GM19193 (cell line): ENCODE measurements around the gene RELT.

ENCODE experiments used
- POLR2A ChIP-seq: IDR thresholded peaks from 4 replicates; pipeline ENCODE4 v1.6.1; 2011; ENCODE audit not compliant: insufficient read depth, insufficient read length; ENCODE audit errors: extremely low read depth

The RELT gene

GRCh38 chr11:73343076-73343873 lies 32.9 kb upstream of the RELT start:
- no peak for TF ChIP-seq POLR2A

DNA sequence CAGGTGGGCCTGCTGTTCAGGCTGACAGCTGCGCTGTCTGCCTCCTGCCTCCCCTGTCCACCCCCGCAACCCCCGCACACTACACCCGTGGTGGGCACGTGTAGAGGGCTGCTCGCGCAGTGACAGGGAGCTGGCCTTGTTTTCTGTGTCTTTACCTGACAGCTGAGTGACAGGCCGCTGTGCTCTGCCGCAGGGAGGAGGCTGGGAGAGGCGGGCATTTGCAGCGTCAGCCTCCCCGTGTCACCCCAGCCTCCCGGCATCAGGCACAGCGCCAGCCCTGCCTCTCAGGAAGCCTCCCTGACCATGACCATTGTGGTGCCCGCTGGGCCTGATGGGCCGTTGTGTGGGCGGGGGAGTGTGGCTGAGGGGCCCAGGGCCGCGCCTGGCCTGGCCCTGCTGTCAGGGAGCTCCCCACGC lies 32.0 kb upstream of the RELT start:
- no peak for TF ChIP-seq POLR2A

- TF ChIP-seq POLR2A = no peak
Observed at GRCh38 chr11:73345481-73346160, 30.6 kb upstream of the RELT start.

- no peak for TF ChIP-seq POLR2A
Observed at GRCh38 chr11:73346186-73346935, 29.8 kb upstream of the RELT start.

GRCh38 chr11:73347067-73347466 lies 29.1 kb upstream of the RELT start:
- TF ChIP-seq POLR2A = no peak

DNA sequence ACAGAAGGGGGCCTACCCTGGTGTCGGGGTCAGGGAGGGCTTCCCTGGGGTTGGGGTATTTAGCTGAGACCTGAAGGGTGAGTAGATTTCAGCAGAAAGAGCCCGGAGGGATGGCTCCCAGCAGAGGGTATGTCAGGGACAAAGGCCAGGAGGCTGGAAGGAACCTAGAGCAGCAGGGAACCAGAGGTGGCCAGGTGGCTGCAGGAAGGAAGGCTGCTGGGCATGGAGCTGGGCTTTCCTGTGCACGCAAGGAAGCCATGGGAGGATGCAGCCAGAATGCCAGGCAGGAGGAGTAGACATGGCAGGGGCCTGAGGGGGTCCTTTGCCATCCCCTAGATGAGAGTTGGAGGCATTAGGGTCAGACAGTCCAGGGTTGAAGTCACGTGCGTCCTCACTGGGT lies 27.4 kb upstream of the RELT start:
- no peak for TF ChIP-seq POLR2A

DNA sequence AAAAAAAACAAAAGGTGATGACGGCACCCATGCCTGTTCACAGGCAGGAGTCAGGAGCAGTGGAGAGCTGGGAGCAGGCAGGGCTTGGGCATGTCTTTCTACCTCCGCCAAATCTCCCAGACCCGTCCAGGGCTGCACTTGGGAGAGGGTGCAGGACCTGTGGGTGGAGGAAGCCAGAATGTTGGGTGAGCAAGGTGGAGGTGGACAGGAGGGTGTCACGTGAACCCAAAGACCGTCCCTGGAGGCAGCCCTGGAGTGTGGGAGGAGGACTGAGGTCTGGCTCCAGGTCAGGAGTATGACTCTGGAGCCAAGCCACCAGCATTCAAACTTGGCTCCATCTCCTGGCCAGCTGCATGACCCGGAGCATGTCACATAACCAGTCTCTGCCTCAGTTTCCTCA lies 26.6 kb upstream of the RELT start:
- TF ChIP-seq POLR2A = no peak

- TF ChIP-seq POLR2A = no peak
Observed at GRCh38 chr11:73350908-73351636, 25.1 kb upstream of the RELT start.

DNA sequence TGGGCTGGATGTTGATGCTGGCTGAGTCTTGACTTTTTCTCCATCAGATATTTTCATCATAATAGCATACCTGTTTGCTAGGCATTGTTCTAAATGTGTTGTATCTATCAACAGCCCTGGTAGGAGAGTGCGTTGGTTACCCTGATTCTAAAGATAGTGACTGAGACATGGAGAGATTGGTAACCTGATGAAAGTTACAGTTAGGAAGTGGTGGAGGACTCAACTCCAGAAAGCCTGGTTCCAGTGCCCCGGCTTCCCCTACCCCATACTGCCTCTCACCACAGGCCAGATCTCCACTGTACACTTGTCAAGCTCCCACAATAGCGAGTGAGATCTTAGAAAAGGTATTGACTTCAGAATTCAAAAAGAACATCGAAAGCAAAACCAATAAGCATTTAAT lies 22.8 kb upstream of the RELT start:
- no peak for TF ChIP-seq POLR2A

DNA sequence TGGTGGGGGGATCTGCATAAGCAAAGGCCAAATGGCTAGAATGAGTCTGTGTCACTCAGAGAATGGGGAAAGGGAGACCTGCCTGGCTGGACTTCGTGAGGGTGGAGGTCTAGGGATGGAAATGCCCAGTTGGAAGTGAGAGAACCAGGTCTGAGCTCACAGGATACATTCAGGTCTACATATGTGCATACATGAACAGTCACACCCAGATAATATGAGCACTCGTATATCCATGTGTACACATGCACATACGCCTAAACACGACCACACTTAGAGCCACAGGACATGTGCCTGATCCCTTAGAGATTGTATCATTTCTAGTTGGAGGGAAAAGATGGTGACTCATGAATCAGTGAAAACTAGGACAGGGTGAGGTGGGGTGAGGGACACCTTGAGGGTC lies 21.1 kb upstream of the RELT start:
- no peak for TF ChIP-seq POLR2A

DNA sequence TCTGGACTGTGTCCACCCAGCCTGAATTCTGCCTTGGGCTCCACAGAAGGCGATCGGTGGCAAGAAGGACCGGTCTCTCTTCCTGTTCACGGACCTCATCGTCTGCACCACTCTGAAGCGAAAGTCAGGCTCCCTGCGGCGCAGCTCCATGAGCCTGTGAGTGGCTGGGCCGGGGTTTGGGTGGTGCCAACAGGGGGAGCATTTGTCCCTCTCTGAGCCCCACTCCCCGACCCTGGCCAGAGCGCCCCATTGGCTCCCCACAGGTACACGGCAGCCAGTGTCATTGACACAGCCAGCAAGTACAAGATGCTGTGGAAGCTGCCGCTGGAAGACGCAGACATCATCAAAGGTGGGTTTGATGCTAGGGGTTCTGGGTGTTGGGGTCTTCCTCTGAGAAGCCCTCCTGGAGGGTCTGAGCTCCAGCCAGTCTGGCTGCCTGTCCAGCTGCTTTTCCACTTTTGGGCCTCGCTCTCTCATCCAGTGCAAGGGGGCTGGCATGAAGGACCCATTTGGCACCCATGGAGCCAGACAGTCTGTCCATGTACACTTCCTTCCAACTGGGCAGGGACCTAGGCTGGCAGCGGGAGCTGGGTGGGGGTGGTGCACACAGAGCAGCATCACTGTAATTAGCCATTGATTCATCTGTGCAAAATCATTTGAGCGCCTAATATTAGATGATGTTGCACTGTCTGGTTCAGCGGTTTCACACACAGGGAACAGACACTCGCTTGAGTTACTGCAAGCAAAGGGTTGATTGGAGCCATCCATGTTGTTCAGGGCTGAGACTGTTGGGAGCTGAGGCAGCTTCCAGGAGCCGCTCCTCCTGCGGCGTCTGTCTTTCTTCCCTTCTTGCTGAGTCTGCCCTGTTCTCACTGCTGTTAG lies 19.0 kb upstream of the RELT start:
- TF ChIP-seq POLR2A = no peak

DNA sequence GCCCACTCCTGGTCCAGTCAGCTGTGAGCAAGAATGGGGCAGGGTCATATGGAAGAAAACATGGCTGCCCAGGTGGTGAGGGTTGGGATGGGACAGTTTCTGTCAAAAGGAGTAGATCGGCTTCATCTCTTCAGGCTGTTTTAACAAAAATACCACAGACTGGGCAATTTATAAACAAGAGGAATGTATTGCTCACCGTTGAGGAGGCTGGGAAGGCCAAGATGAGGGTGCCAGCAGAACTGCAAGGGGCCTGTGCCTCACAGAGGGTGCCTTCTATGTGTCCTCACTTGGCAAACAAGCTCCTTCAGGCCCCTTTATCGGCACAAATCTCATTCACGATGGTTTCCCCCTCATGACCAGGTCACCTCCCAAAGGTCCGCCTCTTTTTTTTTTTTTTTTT lies 18.1 kb upstream of the RELT start:
- no peak for TF ChIP-seq POLR2A

DNA sequence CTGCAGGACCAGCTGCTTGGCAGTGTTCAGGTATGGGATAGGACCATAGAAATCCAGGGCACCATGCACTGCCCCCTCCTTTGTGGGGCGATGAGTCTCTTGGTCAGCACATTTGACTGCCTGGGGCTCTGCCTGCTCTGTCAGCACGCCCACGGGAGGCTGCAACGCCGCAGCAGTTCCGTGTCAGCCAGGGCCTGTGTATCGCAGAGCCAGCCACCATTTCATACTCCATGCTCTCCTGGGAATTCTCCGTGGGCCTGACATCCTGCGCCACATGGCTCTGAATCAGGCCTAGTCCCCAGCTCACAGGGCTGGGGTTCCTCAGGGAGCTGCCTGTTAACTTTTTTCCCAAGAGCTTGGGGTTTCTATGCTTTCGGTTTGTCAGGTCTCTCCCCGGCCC lies 16.9 kb upstream of the RELT start:
- TF ChIP-seq POLR2A = no peak

DNA sequence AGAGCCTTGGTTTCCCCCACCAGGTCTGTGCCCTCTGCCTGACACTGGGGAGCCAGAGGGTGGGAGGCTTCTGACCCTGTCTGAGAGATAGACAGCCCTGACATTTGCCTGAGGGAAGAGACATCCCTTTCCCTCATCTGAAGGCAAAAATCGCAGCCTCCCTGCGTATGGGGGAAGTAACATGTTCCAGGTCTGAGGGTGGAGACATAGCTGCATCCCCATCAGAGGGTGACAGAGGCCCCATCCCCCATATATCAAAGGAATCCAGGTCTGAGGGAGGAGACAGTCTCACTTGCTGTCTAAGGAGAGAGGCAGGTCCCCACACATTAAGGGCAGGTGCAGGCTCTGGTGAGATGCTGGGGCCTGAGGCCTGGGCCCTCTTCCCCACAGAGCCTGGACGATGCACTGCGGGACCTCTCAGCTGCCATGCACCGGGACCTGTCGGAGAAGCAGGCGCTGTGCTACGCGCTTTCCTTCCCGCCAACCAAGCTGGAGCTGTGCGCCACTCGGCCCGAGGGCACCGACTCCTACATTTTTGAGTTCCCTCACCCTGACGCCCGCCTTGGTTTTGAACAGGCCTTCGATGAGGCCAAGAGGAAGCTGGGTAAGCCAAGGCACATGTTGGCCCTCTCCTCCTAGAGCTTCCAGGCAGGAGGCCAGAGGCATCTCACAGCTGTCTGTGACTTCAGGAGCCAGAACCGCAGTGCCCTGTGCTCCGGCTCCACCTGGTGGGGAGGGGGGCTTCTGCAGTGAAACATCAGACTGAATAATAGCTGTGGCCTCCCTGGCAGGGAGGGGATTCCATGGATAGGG lies 16.1 kb upstream of the RELT start:
- no peak for TF ChIP-seq POLR2A

DNA sequence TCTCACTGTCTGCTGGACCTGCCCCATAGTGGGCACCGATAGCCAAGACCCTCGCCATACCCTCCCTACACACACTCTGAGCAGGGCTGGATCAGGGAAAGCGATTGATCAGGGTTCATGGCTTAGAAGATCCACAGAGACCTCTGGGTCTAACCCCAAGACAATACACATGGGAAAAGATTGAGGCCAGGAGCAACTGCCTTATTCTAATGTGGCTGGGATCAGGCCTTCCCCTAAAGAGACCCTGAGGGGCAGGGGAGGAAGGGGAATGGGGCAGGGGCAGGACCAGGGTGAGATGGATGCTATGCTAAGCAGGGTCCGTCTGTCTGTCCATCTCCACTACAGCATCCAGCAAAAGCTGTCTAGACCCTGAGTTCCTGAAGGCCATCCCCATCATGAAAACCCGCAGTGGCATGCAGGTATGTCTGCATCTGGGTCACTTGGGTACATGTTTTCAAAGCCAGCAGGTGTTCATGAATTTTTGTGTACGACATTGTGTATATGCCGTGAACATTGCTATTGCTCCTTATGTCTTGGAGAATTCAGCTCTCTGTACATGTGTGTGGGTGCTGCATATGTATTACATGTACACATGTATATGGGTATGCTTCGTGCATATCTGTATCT lies 15.3 kb upstream of the RELT start:
- no peak for TF ChIP-seq POLR2A
